Measurements from ENCODE around the gene SHLD1. TPM values are rescaled to one million over a fixed set of nuclear protein-coding genes. Genes with fewer than 3 reads are reported as not detected.

SHLD1 gene
- total RNA-seq, 1 experiment from 2014 or later = 2.4 TPM

DNA sequence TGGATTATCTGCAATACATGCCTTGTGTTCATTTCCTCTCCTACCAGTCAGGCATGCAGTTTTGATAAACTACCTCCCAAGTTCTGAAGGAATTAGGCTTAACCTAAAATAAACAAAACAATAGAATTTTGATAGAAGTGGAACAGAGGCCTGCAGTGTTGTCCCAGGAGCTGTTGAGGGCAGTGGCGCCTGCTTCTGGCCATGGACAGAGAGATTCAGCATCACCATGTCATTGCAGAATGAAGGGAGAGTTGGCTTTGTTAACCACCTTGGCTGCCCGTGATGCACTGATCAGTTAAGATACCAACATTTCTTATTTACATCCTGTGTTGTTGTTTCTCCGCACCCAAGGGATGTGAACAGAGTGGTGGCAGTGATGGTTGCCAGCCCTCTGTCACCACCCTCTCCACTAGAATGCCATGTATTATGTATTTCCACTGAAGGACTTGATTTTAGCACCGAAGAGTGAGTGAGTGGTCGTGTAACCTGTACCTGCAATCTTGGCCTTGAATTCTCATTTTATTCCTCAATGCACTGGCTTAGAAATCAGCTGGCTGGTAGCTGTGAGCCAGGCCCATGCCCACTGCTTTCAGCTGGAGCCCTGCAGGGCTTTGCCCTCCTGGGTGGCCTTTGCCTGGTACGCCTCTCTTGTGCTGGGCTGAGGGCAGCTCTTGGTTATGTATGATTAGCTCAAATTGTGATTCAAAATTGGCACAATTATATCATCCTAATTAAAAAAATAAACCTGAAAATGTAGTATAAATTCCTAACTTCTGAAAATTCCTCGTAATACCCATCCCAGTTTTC lies 56.5 kb downstream of the SHLD1 start:
- Histone ChIP-seq H3K4me1 (ENCODE audit: control insufficient read depth in 1 of 2, insufficient read depth in 2 of 2, low read length in 2 of 2) (peaks cover 6 to 11% of the 10 kb centered on the region in 2 experiments; a peak in 2 of 4 replicates), H2AFZ (ENCODE audit: low read depth, low read length, poor library complexity, severe bottlenecking) (no peak overlapping the region), H3K4me3 (replicated peaks in 1 of 2; ENCODE audit: low read depth in 1 of 2, low read length in 2 of 2) (no peak overlapping the region), H3K9me2 (ENCODE audit: insufficient read depth) (no peaks in the 10 kb centered on the region), H3K36me3 (ENCODE audit: control insufficient read depth in 1 of 2, insufficient read depth in 2 of 2, low read length in 2 of 2) (no peaks in the 10 kb centered on the region), H3K4me2 (ENCODE audit: low read length) (no peak overlapping the region), H3K27me3 (ENCODE audit: insufficient read depth, low read length) (no peaks in the 10 kb centered on the region), H3K79me2 (ENCODE audit: insufficient read depth, low read length) (no peaks in the 10 kb centered on the region), H4K20me1 (ENCODE audit: insufficient read depth) (no peaks in the 10 kb centered on the region; the same call in 1 of the 2 replicates), H3K9me3 (ENCODE audit: control insufficient read depth in 1 of 2, insufficient read depth in 1 of 2, low read depth in 1 of 2, low read length in 2 of 2) (no peaks in the 10 kb centered on the region), H3K27ac (ENCODE audit: low read depth, low read length) (no peak overlapping the region), H3K9ac (ENCODE audit: low read length) (no peak overlapping the region)
- no TSS peak for BruUV-seq (replicated peaks)
- DNase-seq (ENCODE audit: low read depth, low spot score) (no peak), ATAC-seq (no peak)
- intact Hi-C loops (cut with micrococcal nuclease) = loop anchor here (10.0 kb wide), 1 partner anchor 128 kb away; no protein-coding TSS in a partner anchor
- ChIA-PET POLR2A (no interaction called here), CTCF (interaction anchor here (1.0 to 1.7 kb wide), 3 partner anchors 9 to 277 kb away, joined by 3 to 5 read pairs (median 4); no protein-coding TSS in a partner anchor), RAD21 (ENCODE audit: low non-redundant PET in 1 of 2, low total read pairs in 2 of 2, uncharacterized antibody in 2 of 2, unreplicated experiment in 2 of 2) (no interaction called here)
- TF ChIP-seq, protein P1, sequence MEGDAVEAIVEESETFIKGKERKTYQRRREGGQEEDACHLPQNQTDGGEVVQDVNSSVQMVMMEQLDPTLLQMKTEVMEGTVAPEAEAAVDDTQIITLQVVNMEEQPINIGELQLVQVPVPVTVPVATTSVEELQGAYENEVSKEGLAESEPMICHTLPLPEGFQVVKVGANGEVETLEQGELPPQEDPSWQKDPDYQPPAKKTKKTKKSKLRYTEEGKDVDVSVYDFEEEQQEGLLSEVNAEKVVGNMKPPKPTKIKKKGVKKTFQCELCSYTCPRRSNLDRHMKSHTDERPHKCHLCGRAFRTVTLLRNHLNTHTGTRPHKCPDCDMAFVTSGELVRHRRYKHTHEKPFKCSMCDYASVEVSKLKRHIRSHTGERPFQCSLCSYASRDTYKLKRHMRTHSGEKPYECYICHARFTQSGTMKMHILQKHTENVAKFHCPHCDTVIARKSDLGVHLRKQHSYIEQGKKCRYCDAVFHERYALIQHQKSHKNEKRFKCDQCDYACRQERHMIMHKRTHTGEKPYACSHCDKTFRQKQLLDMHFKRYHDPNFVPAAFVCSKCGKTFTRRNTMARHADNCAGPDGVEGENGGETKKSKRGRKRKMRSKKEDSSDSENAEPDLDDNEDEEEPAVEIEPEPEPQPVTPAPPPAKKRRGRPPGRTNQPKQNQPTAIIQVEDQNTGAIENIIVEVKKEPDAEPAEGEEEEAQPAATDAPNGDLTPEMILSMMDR (IDR thresholded peaks at IDR 0.05 in 2 of 3, conservative IDR thresholded peaks at IDR 0.05 in 1 of 3; ENCODE audit: borderline replicate concordance in 1 of 3, insufficient read depth in 1 of 3, low read depth in 2 of 3, low read length in 2 of 3) = peak in 2 of 3 experiments; percentile 9 to 21; a peak in 1 of 6 replicates
- TF ChIP-seq ZFX (IDR thresholded peaks at IDR 0.05) (no peak), RAD21 (IDR thresholded peaks at IDR 0.05; ENCODE audit: low read depth) (peak; percentile 42)

DNA sequence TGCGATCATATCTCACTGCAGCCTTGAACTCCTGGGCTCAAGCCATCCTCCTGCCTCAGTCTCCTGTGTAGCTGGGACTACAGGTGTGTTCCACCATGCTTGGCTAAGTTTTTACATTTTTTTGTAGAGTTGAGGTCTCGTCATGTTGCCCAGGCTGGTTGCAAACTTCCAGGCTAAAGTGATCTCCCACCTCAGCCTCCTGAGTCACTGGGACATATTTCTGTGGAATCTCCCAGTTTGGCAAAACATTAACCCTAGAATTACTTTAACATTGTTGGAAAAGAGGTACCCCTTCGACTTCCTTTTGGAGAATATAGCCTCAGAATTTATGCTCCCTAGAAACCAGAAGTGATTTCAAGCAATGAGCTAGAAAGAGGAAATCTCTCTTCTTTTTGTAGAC lies 57.2 kb downstream of the SHLD1 start:
- TF ChIP-seq JUND (IDR thresholded peaks at IDR 0.05) (no peak), YY1 (IDR thresholded peaks at IDR 0.05; ENCODE audit: extremely low read depth, insufficient replicate concordance, low read depth, low read length) (no peak)
- intact Hi-C loops (cut with micrococcal nuclease) = loop anchor here (10.0 kb wide), 1 partner anchor 127 kb away; no protein-coding TSS in a partner anchor
- POLR2A ChIA-PET = no interaction called here

More for the DNA sequence above, 57.2 kb downstream of the SHLD1 start:
- Histone ChIP-seq H3K36me3 (ENCODE audit: control insufficient read depth in 1 of 2, insufficient read depth in 2 of 2, low read length in 2 of 2) (no peaks in the 10 kb centered on the region), H3K4me2 (ENCODE audit: low read length) (no peak overlapping the region), H3K9me3 (ENCODE audit: control insufficient read depth in 1 of 2, insufficient read depth in 1 of 2, low read depth in 1 of 2, low read length in 2 of 2) (no peaks in the 10 kb centered on the region), H3K27me3 (ENCODE audit: insufficient read depth, low read length) (no peaks in the 10 kb centered on the region), H3K27ac (ENCODE audit: low read depth, low read length) (no peak overlapping the region), H3K4me1 (ENCODE audit: control insufficient read depth in 1 of 2, insufficient read depth in 2 of 2, low read length in 2 of 2) (peaks cover 6 to 11% of the 10 kb centered on the region in 2 experiments; a peak in 2 of 4 replicates), H3K9me2 (ENCODE audit: insufficient read depth) (no peaks in the 10 kb centered on the region), H3K4me3 (replicated peaks in 1 of 2; ENCODE audit: low read depth in 1 of 2, low read length in 2 of 2) (no peak overlapping the region), H2AFZ (ENCODE audit: low read depth, low read length, poor library complexity, severe bottlenecking) (no peak overlapping the region), H3K9ac (ENCODE audit: low read length) (no peak overlapping the region), H3K79me2 (ENCODE audit: insufficient read depth, low read length) (no peaks in the 10 kb centered on the region), H4K20me1 (ENCODE audit: insufficient read depth) (no peaks in the 10 kb centered on the region; the same call in 1 of the 2 replicates)
- ATAC-seq = no peak
- ChIA-PET CTCF (interaction anchor here (1.0 to 1.7 kb wide), 2 partner anchors 10 to 125 kb away, joined by 3 to 4 read pairs; no protein-coding TSS in a partner anchor), RAD21 (ENCODE audit: low non-redundant PET in 1 of 2, low total read pairs in 2 of 2, uncharacterized antibody in 2 of 2, unreplicated experiment in 2 of 2) (no interaction called here)
- no peak for DNase-seq (ENCODE audit: low read depth, low spot score)
- no TSS peak for BruUV-seq (replicated peaks)

Data from HCT116 (cell line).